Stimulated activated CD8-positive, alpha-beta memory T cell treated with anti-CD3 and anti-CD28 coated beads, Interleukin-4, amount 100 ng/mL, for 48 hours (primary cell): Measurements from ENCODE around the gene BICRAL.
"Not testable (repeated sequence)": the region's sequence is repeated elsewhere in the genome, so short reads cannot be mapped to it uniquely, and the experiment has no call there.

ENCODE experiments used
- DNase-seq: peaks from one replicate; pipeline ENCODE4 v3.0.0-alpha.2; 2020

The BICRAL gene

GRCh38 chr6:42899871-42900270 lies 118.0 kb downstream of the BICRAL start:
- DNase-seq, result no peak

- DNase-seq, result peak; percentile 73
Measured at GRCh38 chr6:42901538-42901957, 119.7 kb downstream of the BICRAL start.

GRCh38 chr6:42902429-42903263 lies 120.8 kb downstream of the BICRAL start:
- not testable (repeated sequence) for DNase-seq

GRCh38 chr6:42904467-42904866 lies 122.6 kb downstream of the BICRAL start:
- no peak for DNase-seq

- DNase-seq, result no peak
Measured at GRCh38 chr6:42907336-42907735, 125.5 kb downstream of the BICRAL start.

- no peak for DNase-seq
Measured at GRCh38 chr6:42909835-42910234, 128.0 kb downstream of the BICRAL start.

GRCh38 chr6:42911171-42912021 lies 129.5 kb downstream of the BICRAL start:
- no peak for DNase-seq

- no peak for DNase-seq
Measured at GRCh38 chr6:42914546-42914945, 132.7 kb downstream of the BICRAL start.

- DNase-seq, result no peak
Measured at GRCh38 chr6:42915732-42916131, 133.9 kb downstream of the BICRAL start, which contains the start of gene PTCRA. Gene PTCRA, plus strand, starts transcription at chr6:42916053. Its CDS starts 17 bp downstream, at chr6:42916070.

GRCh38 chr6:42916288-42916687 lies 134.4 kb downstream of the BICRAL start:
- no peak for DNase-seq
